Liver (tissue), 9 donors: ENCODE results near the gene MED26. TPM values are rescaled to one million over a fixed set of nuclear protein-coding genes. Genes with fewer than 3 reads are reported as not detected.

Experiments
- DNase-seq: peaks from one replicate; pipeline ENCODE4 v3.0.0-alpha.2; 2017; ENCODE audit warnings: low spot score
- H3K27ac ChIP-seq, 2 donors: one replicate each; pipeline ENCODE4 v1.7.0; 2013; ENCODE audit warnings: inconsistent platforms in 2 of 2, low read length in 2 of 2, control low read depth in 1 of 2, low read depth in 1 of 2, mild to moderate bottlenecking in 1 of 2
- H3K27me3 ChIP-seq, 4 donors: one replicate each; pipeline versions ENCODE4 v1.6.1 to v1.7.0; 2013; ENCODE audit warnings: low read length in 3 of 4, inconsistent platforms in 1 of 4, mild to moderate bottlenecking in 1 of 4, moderate library complexity in 1 of 4; ENCODE audit not compliant: control insufficient read depth in 4 of 4, insufficient read depth in 4 of 4
- H3K36me3 ChIP-seq, 4 donors: one replicate each; pipeline versions ENCODE4 v1.6.1 to v1.7.0; 2013; ENCODE audit warnings: low read length in 3 of 4, mild to moderate bottlenecking in 3 of 4, low read depth in 1 of 4, moderate library complexity in 1 of 4; ENCODE audit not compliant: control insufficient read depth in 4 of 4, insufficient read depth in 3 of 4
- H3K4me1 ChIP-seq, 4 donors: one replicate each; pipeline versions ENCODE4 v1.6.1 to v1.7.0; 2013; ENCODE audit warnings: low read length in 3 of 4, mild to moderate bottlenecking in 3 of 4, moderate library complexity in 1 of 4; ENCODE audit not compliant: control insufficient read depth in 4 of 4, insufficient read depth in 4 of 4
- H3K4me3 ChIP-seq, 3 donors: one replicate each; pipeline versions ENCODE4 v1.6.1 to v1.7.0; 2013; ENCODE audit warnings: low read length in 3 of 3, control low read depth in 1 of 3, low read depth in 1 of 3, mild to moderate bottlenecking in 1 of 3
- H3K9ac ChIP-seq, 2 donors: one replicate each; pipeline ENCODE4 v1.7.0; 2013; ENCODE audit warnings: low read length in 2 of 2, mild to moderate bottlenecking in 2 of 2, moderate library complexity in 2 of 2, control low read depth in 1 of 2, low read depth in 1 of 2
- H3K9me3 ChIP-seq, 4 donors: one replicate each; pipeline versions ENCODE4 v1.6.1 to v1.7.0; 2013; ENCODE audit warnings: low read length in 3 of 4; ENCODE audit not compliant: control insufficient read depth in 4 of 4
- EGR1 ChIP-seq, 2 donors: IDR thresholded peaks; 2 replicates each; pipeline ENCODE4 v1.6.1; 2016 to 2018; ENCODE audit warnings: antibody characterized with exemption in 2 of 2, low read depth in 2 of 2
- FOXA1 ChIP-seq: IDR thresholded peaks from 2 replicates; pipeline ENCODE4 v1.6.1; 2016; ENCODE audit warnings: antibody characterized with exemption
- FOXA2 ChIP-seq: IDR thresholded peaks from 2 replicates; pipeline ENCODE4 v1.6.1; 2016; ENCODE audit warnings: antibody characterized with exemption
- GABPA ChIP-seq, 2 donors: IDR thresholded peaks in 1 of 2; conservative IDR thresholded peaks in 1 of 2; 2 replicates each; pipeline ENCODE4 v1.6.1; 2016; ENCODE audit warnings: antibody characterized with exemption in 2 of 2, mild to moderate bottlenecking in 1 of 2, moderate library complexity in 1 of 2
- HNF4G ChIP-seq: IDR thresholded peaks from 2 replicates; pipeline ENCODE4 v1.6.1; 2016; ENCODE audit warnings: antibody characterized with exemption
- JUND ChIP-seq, 2 donors: IDR thresholded peaks; 2 replicates each; pipeline ENCODE4 v1.6.1; 2016; ENCODE audit warnings: antibody characterized with exemption in 2 of 2
- RAD21 ChIP-seq, 2 donors: IDR thresholded peaks; 2 replicates each; pipeline ENCODE4 v1.6.1; 2016; ENCODE audit warnings: antibody characterized with exemption in 2 of 2, mild to moderate bottlenecking in 2 of 2
- RXRA ChIP-seq, 2 donors: IDR thresholded peaks; 2 replicates each; pipeline ENCODE4 v1.6.1; 2017 to 2018; ENCODE audit warnings: antibody characterized with exemption in 2 of 2, mild to moderate bottlenecking in 1 of 2
- SP1 ChIP-seq: IDR thresholded peaks from 2 replicates; pipeline ENCODE4 v1.6.1; 2018; ENCODE audit warnings: antibody characterized with exemption, mild to moderate bottlenecking
- TAF1 ChIP-seq: conservative IDR thresholded peaks from 2 replicates; pipeline ENCODE4 v1.6.1; 2016; ENCODE audit warnings: antibody characterized with exemption, mild to moderate bottlenecking
- YY1 ChIP-seq: IDR thresholded peaks from 2 replicates; pipeline ENCODE4 v1.6.1; 2016; ENCODE audit warnings: antibody characterized with exemption, mild to moderate bottlenecking
- WGBS: extraction: QIAGEN DNeasy Blood & Tissue Kit; methylation state at CpG from one replicate; pipeline ENCODE4 v1.1.7; 2013; 5-methylcytosine and 5-hydroxymethylcytosine counted together
- polyA plus RNA-seq, 2 donors: library from polyadenylated mRNA; stranded (reverse) in 1 of 2; unstranded in 1 of 2; fragments of 200-250 nt in 1 of 2; fragments of >200 nt in 1 of 2; fragmentation: Nextera tagmentation in 1 of 2; extraction: Ambion mirVana in 1 of 2; gene quantifications; one replicate each; pipeline versions ENCODE4 v1.2.1 to v1.2.3, GENCODE V29; 2013 to 2015
- total RNA-seq, 2 donors: library from RNA; depleted of rRNA; stranded (reverse); fragments of >200 nt; gene quantifications; one replicate each; pipeline ENCODE4 v1.2.3, GENCODE V29; 2014
- TF ChIP-seq, protein P1 (sequence below): IDR thresholded peaks from 2 replicates; pipeline ENCODE4 v1.6.1; 2016; ENCODE audit warnings: antibody characterized with exemption
- TF ChIP-seq, protein P2 (sequence below): IDR thresholded peaks from 2 replicates; pipeline ENCODE4 v1.6.1; 2016; ENCODE audit warnings: antibody characterized with exemption
- TF ChIP-seq, protein P3 (sequence below): IDR thresholded peaks from 2 replicates; pipeline ENCODE4 v1.6.1; 2016; ENCODE audit warnings: antibody characterized with exemption, mild to moderate bottlenecking
- TF ChIP-seq, protein P4 (sequence below): fragments of 150-350 bp; IDR thresholded peaks from 2 replicates; pipeline ENCODE4 v1.5.1; 2017; ENCODE audit warnings: improper control_type of control experiment, low read depth, low read length; ENCODE audit not compliant: missing input control
- TF ChIP-seq, protein P5 (sequence below): IDR thresholded peaks from 2 replicates; pipeline ENCODE4 v1.6.1; 2016; ENCODE audit warnings: antibody characterized with exemption
- donor health status: healthy.
- donor health status: healthy.
- donor health status: healthy.
- donor health status: healthy.
- donor health status: healthy.

Gene MED26
- total and polyA plus RNA-seq, 4 donors = 1.5 to 3.8 (median 3.2) TPM

DNA sequence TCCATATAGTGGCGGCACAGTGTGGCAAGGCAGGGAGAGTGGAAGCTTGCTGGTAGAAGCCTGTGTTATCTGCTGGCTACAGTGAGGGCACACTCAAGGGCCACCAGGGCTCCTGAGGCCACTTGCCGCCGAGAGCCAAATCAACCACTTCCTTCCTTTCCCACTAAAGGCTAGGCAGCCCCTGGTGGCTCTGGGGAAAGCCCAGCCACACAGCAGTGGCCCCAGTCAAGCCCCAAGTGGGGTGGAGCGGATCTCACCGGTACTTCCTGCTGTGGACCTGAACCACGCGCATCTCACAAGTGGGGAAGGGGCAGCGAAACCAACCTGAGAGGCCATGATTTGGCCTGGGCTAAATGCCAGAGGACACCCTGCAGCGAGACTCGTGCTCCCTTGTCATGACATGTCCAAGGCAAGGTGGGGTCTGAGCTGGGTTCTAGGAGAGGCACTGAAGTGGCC is 33.8 kb downstream of the MED26 start:
- no peak for DNase-seq
- H3K4me1 ChIP-seq = peaks cover 0 to 11% (median 7%) of the 10 kb centered on the region in 4 donors
- WGBS = 80% methylated on average over 10 of the region's 10 CpGs
- TF ChIP-seq FOXA1 = no peak
- no peak for TF ChIP-seq EGR1 (IDR thresholded peaks at IDR 0.05; ENCODE audit: low read depth in 2 of 2)
- no peak for TF ChIP-seq JUND (IDR thresholded peaks at IDR 0.05)
- no peak for TF ChIP-seq SP1
- TF ChIP-seq YY1 = no peak
- TF ChIP-seq FOXA2 = no peak
- TF ChIP-seq, protein P1, sequence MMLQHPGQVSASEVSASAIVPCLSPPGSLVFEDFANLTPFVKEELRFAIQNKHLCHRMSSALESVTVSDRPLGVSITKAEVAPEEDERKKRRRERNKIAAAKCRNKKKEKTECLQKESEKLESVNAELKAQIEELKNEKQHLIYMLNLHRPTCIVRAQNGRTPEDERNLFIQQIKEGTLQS = no peak
- H3K9me3 ChIP-seq = no peaks in the 10 kb centered on the region
- no peaks in the 10 kb centered on the region for H3K36me3 ChIP-seq
- H3K9ac ChIP-seq = no peak overlapping the region
- H3K4me3 ChIP-seq = no peak overlapping the region
- no peaks in the 10 kb centered on the region for H3K27me3 ChIP-seq
- no peak overlapping the region for H3K27ac ChIP-seq

DNA sequence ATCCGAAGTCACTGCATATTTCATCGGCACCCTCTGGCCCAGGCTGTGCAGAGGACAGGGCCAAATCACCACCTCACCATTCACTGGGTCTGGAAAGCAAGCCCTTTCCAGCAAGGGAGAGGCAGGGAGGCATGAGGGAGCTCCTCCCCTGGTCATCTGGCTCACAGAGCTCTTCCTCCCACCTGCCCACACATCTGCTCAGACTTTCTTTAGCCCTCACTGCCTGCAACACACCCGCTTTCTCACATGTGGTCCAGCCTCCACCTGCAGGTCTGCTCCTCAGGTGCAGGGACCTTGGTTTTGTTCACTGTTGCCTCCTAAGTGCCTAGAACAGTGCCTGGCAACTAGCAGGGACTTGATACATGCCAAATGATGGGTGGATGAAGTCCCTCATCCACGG is 34.8 kb downstream of the MED26 start:
- no peak overlapping the region for H3K9ac ChIP-seq
- no peak for DNase-seq
- TF ChIP-seq EGR1 (IDR thresholded peaks at IDR 0.05; ENCODE audit: low read depth in 2 of 2) = no peak
- TF ChIP-seq, protein P2, sequence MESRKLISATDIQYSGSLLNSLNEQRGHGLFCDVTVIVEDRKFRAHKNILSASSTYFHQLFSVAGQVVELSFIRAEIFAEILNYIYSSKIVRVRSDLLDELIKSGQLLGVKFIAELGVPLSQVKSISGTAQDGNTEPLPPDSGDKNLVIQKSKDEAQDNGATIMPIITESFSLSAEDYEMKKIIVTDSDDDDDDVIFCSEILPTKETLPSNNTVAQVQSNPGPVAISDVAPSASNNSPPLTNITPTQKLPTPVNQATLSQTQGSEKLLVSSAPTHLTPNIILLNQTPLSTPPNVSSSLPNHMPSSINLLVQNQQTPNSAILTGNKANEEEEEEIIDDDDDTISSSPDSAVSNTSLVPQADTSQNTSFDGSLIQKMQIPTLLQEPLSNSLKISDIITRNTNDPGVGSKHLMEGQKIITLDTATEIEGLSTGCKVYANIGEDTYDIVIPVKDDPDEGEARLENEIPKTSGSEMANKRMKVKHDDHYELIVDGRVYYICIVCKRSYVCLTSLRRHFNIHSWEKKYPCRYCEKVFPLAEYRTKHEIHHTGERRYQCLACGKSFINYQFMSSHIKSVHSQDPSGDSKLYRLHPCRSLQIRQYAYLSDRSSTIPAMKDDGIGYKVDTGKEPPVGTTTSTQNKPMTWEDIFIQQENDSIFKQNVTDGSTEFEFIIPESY = no peak
- no peak for TF ChIP-seq JUND (IDR thresholded peaks at IDR 0.05)
- TF ChIP-seq FOXA1 = no peak
- TF ChIP-seq, protein P3, sequence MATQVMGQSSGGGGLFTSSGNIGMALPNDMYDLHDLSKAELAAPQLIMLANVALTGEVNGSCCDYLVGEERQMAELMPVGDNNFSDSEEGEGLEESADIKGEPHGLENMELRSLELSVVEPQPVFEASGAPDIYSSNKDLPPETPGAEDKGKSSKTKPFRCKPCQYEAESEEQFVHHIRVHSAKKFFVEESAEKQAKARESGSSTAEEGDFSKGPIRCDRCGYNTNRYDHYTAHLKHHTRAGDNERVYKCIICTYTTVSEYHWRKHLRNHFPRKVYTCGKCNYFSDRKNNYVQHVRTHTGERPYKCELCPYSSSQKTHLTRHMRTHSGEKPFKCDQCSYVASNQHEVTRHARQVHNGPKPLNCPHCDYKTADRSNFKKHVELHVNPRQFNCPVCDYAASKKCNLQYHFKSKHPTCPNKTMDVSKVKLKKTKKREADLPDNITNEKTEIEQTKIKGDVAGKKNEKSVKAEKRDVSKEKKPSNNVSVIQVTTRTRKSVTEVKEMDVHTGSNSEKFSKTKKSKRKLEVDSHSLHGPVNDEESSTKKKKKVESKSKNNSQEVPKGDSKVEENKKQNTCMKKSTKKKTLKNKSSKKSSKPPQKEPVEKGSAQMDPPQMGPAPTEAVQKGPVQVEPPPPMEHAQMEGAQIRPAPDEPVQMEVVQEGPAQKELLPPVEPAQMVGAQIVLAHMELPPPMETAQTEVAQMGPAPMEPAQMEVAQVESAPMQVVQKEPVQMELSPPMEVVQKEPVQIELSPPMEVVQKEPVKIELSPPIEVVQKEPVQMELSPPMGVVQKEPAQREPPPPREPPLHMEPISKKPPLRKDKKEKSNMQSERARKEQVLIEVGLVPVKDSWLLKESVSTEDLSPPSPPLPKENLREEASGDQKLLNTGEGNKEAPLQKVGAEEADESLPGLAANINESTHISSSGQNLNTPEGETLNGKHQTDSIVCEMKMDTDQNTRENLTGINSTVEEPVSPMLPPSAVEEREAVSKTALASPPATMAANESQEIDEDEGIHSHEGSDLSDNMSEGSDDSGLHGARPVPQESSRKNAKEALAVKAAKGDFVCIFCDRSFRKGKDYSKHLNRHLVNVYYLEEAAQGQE = no peak
- TF ChIP-seq, protein P1 = no peak
- TF ChIP-seq RAD21 (IDR thresholded peaks at IDR 0.05) = no peak
- TF ChIP-seq RXRA (IDR thresholded peaks at IDR 0.05) = no peak
- TF ChIP-seq SP1 = no peak
- no peak for TF ChIP-seq GABPA (IDR thresholded peaks at IDR 0.05 in 1 of 2, conservative IDR thresholded peaks at IDR 0.05 in 1 of 2)
- no peak for TF ChIP-seq FOXA2
- TF ChIP-seq YY1 = no peak
- TF ChIP-seq HNF4G = no peak
- TF ChIP-seq, protein P4, sequence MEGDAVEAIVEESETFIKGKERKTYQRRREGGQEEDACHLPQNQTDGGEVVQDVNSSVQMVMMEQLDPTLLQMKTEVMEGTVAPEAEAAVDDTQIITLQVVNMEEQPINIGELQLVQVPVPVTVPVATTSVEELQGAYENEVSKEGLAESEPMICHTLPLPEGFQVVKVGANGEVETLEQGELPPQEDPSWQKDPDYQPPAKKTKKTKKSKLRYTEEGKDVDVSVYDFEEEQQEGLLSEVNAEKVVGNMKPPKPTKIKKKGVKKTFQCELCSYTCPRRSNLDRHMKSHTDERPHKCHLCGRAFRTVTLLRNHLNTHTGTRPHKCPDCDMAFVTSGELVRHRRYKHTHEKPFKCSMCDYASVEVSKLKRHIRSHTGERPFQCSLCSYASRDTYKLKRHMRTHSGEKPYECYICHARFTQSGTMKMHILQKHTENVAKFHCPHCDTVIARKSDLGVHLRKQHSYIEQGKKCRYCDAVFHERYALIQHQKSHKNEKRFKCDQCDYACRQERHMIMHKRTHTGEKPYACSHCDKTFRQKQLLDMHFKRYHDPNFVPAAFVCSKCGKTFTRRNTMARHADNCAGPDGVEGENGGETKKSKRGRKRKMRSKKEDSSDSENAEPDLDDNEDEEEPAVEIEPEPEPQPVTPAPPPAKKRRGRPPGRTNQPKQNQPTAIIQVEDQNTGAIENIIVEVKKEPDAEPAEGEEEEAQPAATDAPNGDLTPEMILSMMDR = no peak
- TF ChIP-seq, protein P5, sequence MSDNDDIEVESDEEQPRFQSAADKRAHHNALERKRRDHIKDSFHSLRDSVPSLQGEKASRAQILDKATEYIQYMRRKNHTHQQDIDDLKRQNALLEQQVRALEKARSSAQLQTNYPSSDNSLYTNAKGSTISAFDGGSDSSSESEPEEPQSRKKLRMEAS = no peak
- TF ChIP-seq TAF1 = no peak
- 96% methylated on average over 4 of the region's 4 CpGs for WGBS
- no peaks in the 10 kb centered on the region for H3K36me3 ChIP-seq
- H3K4me1 ChIP-seq = peaks cover 0 to 21% (median 13%) of the 10 kb centered on the region in 4 donors
- no peak overlapping the region for H3K4me3 ChIP-seq
- no peaks in the 10 kb centered on the region for H3K27me3 ChIP-seq
- no peaks in the 10 kb centered on the region for H3K9me3 ChIP-seq
- no peak overlapping the region for H3K27ac ChIP-seq
